K562 (cell line): Measurements from ENCODE around the gene TMEM184B. TPM values are rescaled to one million over a fixed set of nuclear protein-coding genes. Genes with fewer than 3 reads are reported as not detected.

Source experiments
- ADNP ChIP-seq: fragments of 200-800 bp; sonication (Bioruptor generic); IDR thresholded peaks from 2 replicates; pipeline ENCODE4 v1.6.1; 2016; ENCODE audit warnings: missing genetic modification characterization, missing compliant biosample characterization
- CC2D1A ChIP-seq: fragments of 450-650 bp; IDR thresholded peaks from 2 replicates; pipeline ENCODE4 v1.6.1; 2017; ENCODE audit warnings: mild to moderate bottlenecking
- CHD4 ChIP-seq: fragments of 200-600 bp; sonication (generic); IDR thresholded peaks from 3 replicates; pipeline ENCODE4 v1.6.1; 2012; ENCODE audit warnings: low read depth, mild to moderate bottlenecking, mixed read lengths, low read length, inconsistent platforms; ENCODE audit not compliant: insufficient read depth, insufficient replicate concordance, poor library complexity, severe bottlenecking
- FOSL1 ChIP-seq: fragments of 200-800 bp; sonication (Bioruptor generic); conservative IDR thresholded peaks from 2 replicates; pipeline ENCODE4 v1.6.1; 2016; ENCODE audit warnings: missing genetic modification characterization, missing compliant biosample characterization
- FOXJ3 ChIP-seq: sonication (generic); formaldehyde crosslinking; IDR thresholded peaks from 2 replicates; pipeline ENCODE4 v1.4.0; 2020; ENCODE audit warnings: mild to moderate bottlenecking, missing genetic modification reagents
- HOXB6 ChIP-seq: fragments of 250-450 bp; sonication (Bioruptor Pico); IDR thresholded peaks from 2 replicates; pipeline ENCODE4 v1.5.1; 2022; ENCODE audit warnings: mild to moderate bottlenecking, borderline replicate concordance
- IFI16 ChIP-seq: fragments of 250-450 bp; sonication (Bioruptor Pico); IDR thresholded peaks from 2 replicates; pipeline ENCODE4 v2.1.2; 2022; ENCODE audit warnings: mild to moderate bottlenecking, inconsistent platforms
- RFX1 ChIP-seq: fragments of 450-650 bp; IDR thresholded peaks from 2 replicates; pipeline ENCODE4 v1.6.1; 2016; ENCODE audit warnings: mild to moderate bottlenecking, moderate library complexity
- TBL1XR1 ChIP-seq, 2 experiments: IDR thresholded peaks; 2 replicates each; pipeline ENCODE4 v1.6.1; 2012; ENCODE audit warnings: improper control_type of control experiment in 2 of 2, low read length in 2 of 2, mild to moderate bottlenecking in 1 of 2
- TEAD1 ChIP-seq, 2 experiments: fragments of 450-650 bp in 1 of 2; sonication (generic) in 1 of 2; formaldehyde crosslinking; IDR thresholded peaks; 2 replicates each; pipeline versions ENCODE4 v1.4.0 to v1.8.0; 2020 to 2022; ENCODE audit warnings: mild to moderate bottlenecking in 2 of 2, missing genetic modification reagents in 1 of 2
- ZBTB1 ChIP-seq: sonication (generic); formaldehyde crosslinking; IDR thresholded peaks from 2 replicates; pipeline ENCODE4 v1.8.1; 2023; ENCODE audit warnings: missing genetic modification reagents, low read depth, mild to moderate bottlenecking, borderline replicate concordance
- ZNF282 ChIP-seq: sonication (generic); formaldehyde crosslinking; IDR thresholded peaks from 2 replicates; pipeline ENCODE4 v1.8.1; 2023; ENCODE audit warnings: missing genetic modification reagents
- ZNF444 ChIP-seq: fragments of 250-450 bp; sonication (Bioruptor Pico); IDR thresholded peaks from 2 replicates; pipeline ENCODE4 v1.4.0; 2020; ENCODE audit warnings: mild to moderate bottlenecking, moderate library complexity
- ZNF584 ChIP-seq: fragments of 200-800 bp; sonication (Bioruptor generic); IDR thresholded peaks from 2 replicates; pipeline ENCODE4 v1.6.1; 2016; ENCODE audit warnings: low read depth, mild to moderate bottlenecking, missing genetic modification characterization, missing compliant biosample characterization
- ZNF766 ChIP-seq: fragments of 200-800 bp; sonication (Bioruptor generic); conservative IDR thresholded peaks from 2 replicates; pipeline ENCODE4 v1.6.1; 2016; ENCODE audit warnings: missing genetic modification characterization, missing compliant biosample characterization
- polyA plus RNA-seq, 8 experiments: library from polyadenylated mRNA; depleted of rRNA in 4 of 8; stranded (reverse) in 5 of 8; unstranded in 3 of 8; fragments of >200 nt; fragmentation: Nextera tagmentation in 2 of 8; fragmentation: Illumina TruSeq in 1 of 8; extraction: Ambion mirVana in 2 of 8; extraction: Trizol in 1 of 8; gene quantifications; 2 replicates each; pipeline versions ENCODE4 v1.2.1 to v1.2.3, GENCODE V29; 2011 to 2014; ENCODE audit warnings: inconsistent platforms in 1 of 8, missing spikeins in 1 of 8
- total RNA-seq, 7 experiments: library from RNA; depleted of rRNA in 6 of 7; stranded (reverse); fragments of >200 nt in 6 of 7; fragmentation: Illumina TruSeq in 2 of 7; extraction: Trizol in 2 of 7; gene quantifications; 2 replicates each; pipeline versions ENCODE4 v1.2.1 to v1.2.3, GENCODE V29; 2011 to 2021; ENCODE audit warnings: low replicate concordance in 1 of 7
- TF ChIP-seq, protein P1 (sequence below), 2 experiments: fragments of 450-650 bp in 1 of 2; IDR thresholded peaks; 2 replicates each; pipeline ENCODE4 v1.6.1; 2011 to 2017; ENCODE audit warnings: low read depth in 2 of 2, antibody characterized with exemption in 1 of 2, borderline replicate concordance in 1 of 2, low read length in 1 of 2, mild to moderate bottlenecking in 1 of 2, mixed read lengths in 1 of 2; ENCODE audit not compliant: control insufficient read depth in 1 of 2
- TF ChIP-seq, protein P2 (sequence below): fragments of 450-650 bp; IDR thresholded peaks from 2 replicates; pipeline ENCODE4 v1.6.1; 2016
- TF ChIP-seq, protein P3 (sequence below): fragments of 250-450 bp; sonication (Bioruptor Pico); IDR thresholded peaks from 2 replicates; pipeline ENCODE4 v1.8.0; 2021; ENCODE audit warnings: borderline replicate concordance, mild to moderate bottlenecking, moderate library complexity; ENCODE audit not compliant: poor library complexity, severe bottlenecking
- TF ChIP-seq, protein P4 (sequence below): fragments of 250-450 bp; sonication (Bioruptor Pico); IDR thresholded peaks from 2 replicates; pipeline ENCODE4 v1.4.0; 2020; ENCODE audit warnings: mild to moderate bottlenecking
- TF ChIP-seq, protein P5 (sequence below): sonication (generic); formaldehyde crosslinking; IDR thresholded peaks from 2 replicates; pipeline ENCODE4 v1.8.1; 2023; ENCODE audit warnings: mild to moderate bottlenecking, missing genetic modification reagents

Gene TMEM184B
- total and polyA plus RNA-seq, 9 of the 15 experiments (the other 6 are each of a cell fraction or from before 2014, with no cell fraction given) = 0.31 to 25.1 (median 6.2) TPM

DNA sequence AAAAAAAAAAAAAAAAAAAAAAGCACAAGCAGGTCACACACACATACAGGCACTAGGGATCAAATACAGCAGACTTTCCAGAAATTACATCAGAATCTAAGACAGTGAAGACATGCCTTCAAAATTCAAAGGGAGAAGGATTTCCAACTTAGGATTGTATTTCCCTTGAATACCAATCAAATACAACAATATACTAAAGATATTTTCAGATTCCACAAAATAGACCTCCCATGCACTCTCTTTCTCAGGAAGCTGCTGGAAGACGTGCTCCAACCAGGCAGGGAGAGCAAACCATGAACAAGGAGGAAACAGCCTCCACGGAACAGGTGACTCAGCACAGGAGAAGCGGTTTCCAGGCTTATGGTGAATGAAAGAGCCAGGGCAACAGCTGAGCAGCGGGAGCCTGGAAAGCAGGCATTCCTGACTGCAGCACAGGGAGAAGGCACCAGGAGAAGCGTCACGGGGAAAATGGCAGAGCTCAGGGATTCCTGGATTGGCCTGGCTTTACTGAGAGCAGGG lies 32.0 kb downstream of the TMEM184B start (continued):
- TF ChIP-seq, protein P1, sequence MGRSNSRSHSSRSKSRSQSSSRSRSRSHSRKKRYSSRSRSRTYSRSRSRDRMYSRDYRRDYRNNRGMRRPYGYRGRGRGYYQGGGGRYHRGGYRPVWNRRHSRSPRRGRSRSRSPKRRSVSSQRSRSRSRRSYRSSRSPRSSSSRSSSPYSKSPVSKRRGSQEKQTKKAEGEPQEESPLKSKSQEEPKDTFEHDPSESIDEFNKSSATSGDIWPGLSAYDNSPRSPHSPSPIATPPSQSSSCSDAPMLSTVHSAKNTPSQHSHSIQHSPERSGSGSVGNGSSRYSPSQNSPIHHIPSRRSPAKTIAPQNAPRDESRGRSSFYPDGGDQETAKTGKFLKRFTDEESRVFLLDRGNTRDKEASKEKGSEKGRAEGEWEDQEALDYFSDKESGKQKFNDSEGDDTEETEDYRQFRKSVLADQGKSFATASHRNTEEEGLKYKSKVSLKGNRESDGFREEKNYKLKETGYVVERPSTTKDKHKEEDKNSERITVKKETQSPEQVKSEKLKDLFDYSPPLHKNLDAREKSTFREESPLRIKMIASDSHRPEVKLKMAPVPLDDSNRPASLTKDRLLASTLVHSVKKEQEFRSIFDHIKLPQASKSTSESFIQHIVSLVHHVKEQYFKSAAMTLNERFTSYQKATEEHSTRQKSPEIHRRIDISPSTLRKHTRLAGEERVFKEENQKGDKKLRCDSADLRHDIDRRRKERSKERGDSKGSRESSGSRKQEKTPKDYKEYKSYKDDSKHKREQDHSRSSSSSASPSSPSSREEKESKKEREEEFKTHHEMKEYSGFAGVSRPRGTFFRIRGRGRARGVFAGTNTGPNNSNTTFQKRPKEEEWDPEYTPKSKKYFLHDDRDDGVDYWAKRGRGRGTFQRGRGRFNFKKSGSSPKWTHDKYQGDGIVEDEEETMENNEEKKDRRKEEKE (IDR thresholded peaks at IDR 0.05; ENCODE audit: borderline replicate concordance in 1 of 2, control insufficient read depth in 1 of 2, low read depth in 2 of 2, low read length in 1 of 2) = no peak
- no peak for TF ChIP-seq ZNF282
- TF ChIP-seq ZNF766 = peak; percentile 43
- TF ChIP-seq TEAD1 (CRISPR knock-in tag; IDR thresholded peaks at IDR 0.05) = no peak
- no peak for TF ChIP-seq TBL1XR1 (IDR thresholded peaks at IDR 0.05; ENCODE audit: low read length in 2 of 2)
- TF ChIP-seq, protein P2, sequence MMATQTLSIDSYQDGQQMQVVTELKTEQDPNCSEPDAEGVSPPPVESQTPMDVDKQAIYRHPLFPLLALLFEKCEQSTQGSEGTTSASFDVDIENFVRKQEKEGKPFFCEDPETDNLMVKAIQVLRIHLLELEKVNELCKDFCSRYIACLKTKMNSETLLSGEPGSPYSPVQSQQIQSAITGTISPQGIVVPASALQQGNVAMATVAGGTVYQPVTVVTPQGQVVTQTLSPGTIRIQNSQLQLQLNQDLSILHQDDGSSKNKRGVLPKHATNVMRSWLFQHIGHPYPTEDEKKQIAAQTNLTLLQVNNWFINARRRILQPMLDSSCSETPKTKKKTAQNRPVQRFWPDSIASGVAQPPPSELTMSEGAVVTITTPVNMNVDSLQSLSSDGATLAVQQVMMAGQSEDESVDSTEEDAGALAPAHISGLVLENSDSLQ = no peak
- TF ChIP-seq CC2D1A = no peak
- TF ChIP-seq, protein P3, sequence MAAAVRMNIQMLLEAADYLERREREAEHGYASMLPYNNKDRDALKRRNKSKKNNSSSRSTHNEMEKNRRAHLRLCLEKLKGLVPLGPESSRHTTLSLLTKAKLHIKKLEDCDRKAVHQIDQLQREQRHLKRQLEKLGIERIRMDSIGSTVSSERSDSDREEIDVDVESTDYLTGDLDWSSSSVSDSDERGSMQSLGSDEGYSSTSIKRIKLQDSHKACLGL = no peak
- TF ChIP-seq, protein P4, sequence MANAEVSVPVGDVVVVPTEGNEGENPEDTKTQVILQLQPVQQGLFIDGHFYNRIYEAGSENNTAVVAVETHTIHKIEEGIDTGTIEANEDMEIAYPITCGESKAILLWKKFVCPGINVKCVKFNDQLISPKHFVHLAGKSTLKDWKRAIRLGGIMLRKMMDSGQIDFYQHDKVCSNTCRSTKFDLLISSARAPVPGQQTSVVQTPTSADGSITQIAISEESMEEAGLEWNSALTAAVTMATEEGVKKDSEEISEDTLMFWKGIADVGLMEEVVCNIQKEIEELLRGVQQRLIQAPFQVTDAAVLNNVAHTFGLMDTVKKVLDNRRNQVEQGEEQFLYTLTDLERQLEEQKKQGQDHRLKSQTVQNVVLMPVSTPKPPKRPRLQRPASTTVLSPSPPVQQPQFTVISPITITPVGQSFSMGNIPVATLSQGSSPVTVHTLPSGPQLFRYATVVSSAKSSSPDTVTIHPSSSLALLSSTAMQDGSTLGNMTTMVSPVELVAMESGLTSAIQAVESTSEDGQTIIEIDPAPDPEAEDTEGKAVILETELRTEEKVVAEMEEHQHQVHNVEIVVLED (CRISPR knock-in tag) = no peak
- TF ChIP-seq ADNP (tag) = no peak
- TF ChIP-seq ZBTB1 = no peak
- peak; percentile 94 for TF ChIP-seq ZNF584 (CRISPR knock-in tag)
- TF ChIP-seq IFI16 (CRISPR knock-in tag) = no peak
- no peak for TF ChIP-seq HOXB6
- TF ChIP-seq, protein P5, sequence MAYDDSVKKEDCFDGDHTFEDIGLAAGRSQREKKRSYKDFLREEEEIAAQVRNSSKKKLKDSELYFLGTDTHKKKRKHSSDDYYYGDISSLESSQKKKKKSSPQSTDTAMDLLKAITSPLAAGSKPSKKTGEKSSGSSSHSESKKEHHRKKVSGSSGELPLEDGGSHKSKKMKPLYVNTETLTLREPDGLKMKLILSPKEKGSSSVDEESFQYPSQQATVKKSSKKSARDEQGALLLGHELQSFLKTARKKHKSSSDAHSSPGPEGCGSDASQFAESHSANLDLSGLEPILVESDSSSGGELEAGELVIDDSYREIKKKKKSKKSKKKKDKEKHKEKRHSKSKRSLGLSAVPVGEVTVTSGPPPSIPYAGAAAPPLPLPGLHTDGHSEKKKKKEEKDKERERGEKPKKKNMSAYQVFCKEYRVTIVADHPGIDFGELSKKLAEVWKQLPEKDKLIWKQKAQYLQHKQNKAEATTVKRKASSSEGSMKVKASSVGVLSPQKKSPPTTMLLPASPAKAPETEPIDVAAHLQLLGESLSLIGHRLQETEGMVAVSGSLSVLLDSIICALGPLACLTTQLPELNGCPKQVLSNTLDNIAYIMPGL (CRISPR knock-in tag) = no peak
- TF ChIP-seq ZNF444 = no peak
- TF ChIP-seq RFX1 = no peak
- peak; percentile 83 for TF ChIP-seq FOSL1 (tag)
- no peak for TF ChIP-seq FOXJ3
- no peak for TF ChIP-seq CHD4
